Ishikawa (cell line): Measurements from ENCODE around the gene HINT3.

Experiments used
- CEBPB ChIP-seq: IDR thresholded peaks from 2 replicates; pipeline ENCODE4 v1.6.1; 2012
- CREB1 ChIP-seq: IDR thresholded peaks from 2 replicates; pipeline ENCODE4 v1.6.1; 2012; ENCODE audit warnings: low read depth
- EGR1 ChIP-seq: IDR thresholded peaks from 2 replicates; pipeline ENCODE4 v1.6.1; 2012
- EP300 ChIP-seq: IDR thresholded peaks from 2 replicates; pipeline ENCODE4 v1.6.1; 2012; ENCODE audit warnings: borderline replicate concordance
- FOXM1 ChIP-seq: IDR thresholded peaks from 2 replicates; pipeline ENCODE4 v1.6.1; 2012; ENCODE audit warnings: low read depth, borderline replicate concordance
- NFIC ChIP-seq: IDR thresholded peaks from 2 replicates; pipeline ENCODE4 v1.6.1; 2012
- RAD21 ChIP-seq: IDR thresholded peaks from 2 replicates; pipeline ENCODE4 v1.6.1; 2012; ENCODE audit warnings: low read depth
- TAF1 ChIP-seq: IDR thresholded peaks from 2 replicates; pipeline ENCODE4 v1.6.1; 2012; ENCODE audit warnings: low read depth, mild to moderate bottlenecking
- TCF12 ChIP-seq: IDR thresholded peaks from 2 replicates; pipeline ENCODE4 v1.6.1; 2012; ENCODE audit warnings: low read depth
- TEAD4 ChIP-seq: IDR thresholded peaks from 2 replicates; pipeline ENCODE4 v1.6.1; 2012
- YY1 ChIP-seq: IDR thresholded peaks from 2 replicates; pipeline ENCODE4 v1.6.1; 2012; ENCODE audit warnings: low read depth
- ZBTB7A ChIP-seq: IDR thresholded peaks from 2 replicates; pipeline ENCODE4 v1.6.1; 2012; ENCODE audit warnings: low read depth
- TF ChIP-seq, protein P1 (sequence below): IDR thresholded peaks from 2 replicates; pipeline ENCODE4 v1.6.1; 2012
- TF ChIP-seq, protein P2 (sequence below): IDR thresholded peaks from 2 replicates; pipeline ENCODE4 v1.6.1; 2012; ENCODE audit warnings: low read depth, mild to moderate bottlenecking
- TF ChIP-seq, protein P3 (sequence below): IDR thresholded peaks from 2 replicates; pipeline ENCODE4 v1.6.1; 2012

Gene HINT3

DNA sequence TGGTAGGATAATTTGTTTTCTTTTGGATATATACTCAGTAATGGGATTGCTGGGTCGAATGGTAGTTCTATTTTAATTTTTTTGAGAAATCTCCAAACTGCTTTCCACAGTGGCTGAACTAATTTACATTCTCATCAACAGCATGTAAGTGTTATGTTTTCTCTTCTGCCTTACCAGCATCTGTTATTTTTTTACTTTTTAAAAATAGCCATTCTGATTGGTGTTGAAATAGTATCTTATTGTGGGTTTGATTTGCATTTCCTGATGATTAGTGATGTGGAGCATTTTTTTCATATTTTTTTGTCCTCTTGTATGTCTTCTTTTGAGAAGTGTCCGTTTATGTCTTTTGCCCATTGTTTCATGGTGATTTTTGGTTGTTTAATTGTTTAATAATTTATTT lies 11.9 kb downstream of the HINT3 start:
- no peak for TF ChIP-seq FOXM1
- TF ChIP-seq TAF1 = no peak

DNA sequence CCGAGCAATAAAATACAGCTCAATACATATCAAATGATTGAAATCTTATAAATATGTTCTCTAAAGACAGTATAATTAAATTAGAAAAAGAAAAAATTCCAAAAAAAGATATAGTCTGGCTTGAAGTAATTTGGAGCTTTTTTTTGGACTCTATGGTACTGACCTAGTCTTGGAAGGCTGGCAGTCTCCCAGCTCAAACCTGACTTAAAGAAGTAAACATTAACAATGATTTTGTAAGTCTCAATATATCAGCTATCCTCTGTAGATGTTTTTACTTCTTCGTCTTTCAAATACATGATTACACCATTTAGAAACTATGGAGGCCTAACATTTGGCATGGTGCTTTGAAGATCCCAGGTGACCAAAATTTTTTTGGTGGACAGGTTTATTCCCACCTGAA lies 14.2 kb downstream of the HINT3 start:
- TF ChIP-seq EP300 (no peak), ZBTB7A (no peak), CREB1 (no peak), FOXM1 (no peak), RAD21 (no peak), TCF12 (no peak), CEBPB (no peak), NFIC (no peak)
- TF ChIP-seq, protein P1, sequence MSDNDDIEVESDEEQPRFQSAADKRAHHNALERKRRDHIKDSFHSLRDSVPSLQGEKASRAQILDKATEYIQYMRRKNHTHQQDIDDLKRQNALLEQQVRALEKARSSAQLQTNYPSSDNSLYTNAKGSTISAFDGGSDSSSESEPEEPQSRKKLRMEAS = no peak
- TF ChIP-seq, protein P2, sequence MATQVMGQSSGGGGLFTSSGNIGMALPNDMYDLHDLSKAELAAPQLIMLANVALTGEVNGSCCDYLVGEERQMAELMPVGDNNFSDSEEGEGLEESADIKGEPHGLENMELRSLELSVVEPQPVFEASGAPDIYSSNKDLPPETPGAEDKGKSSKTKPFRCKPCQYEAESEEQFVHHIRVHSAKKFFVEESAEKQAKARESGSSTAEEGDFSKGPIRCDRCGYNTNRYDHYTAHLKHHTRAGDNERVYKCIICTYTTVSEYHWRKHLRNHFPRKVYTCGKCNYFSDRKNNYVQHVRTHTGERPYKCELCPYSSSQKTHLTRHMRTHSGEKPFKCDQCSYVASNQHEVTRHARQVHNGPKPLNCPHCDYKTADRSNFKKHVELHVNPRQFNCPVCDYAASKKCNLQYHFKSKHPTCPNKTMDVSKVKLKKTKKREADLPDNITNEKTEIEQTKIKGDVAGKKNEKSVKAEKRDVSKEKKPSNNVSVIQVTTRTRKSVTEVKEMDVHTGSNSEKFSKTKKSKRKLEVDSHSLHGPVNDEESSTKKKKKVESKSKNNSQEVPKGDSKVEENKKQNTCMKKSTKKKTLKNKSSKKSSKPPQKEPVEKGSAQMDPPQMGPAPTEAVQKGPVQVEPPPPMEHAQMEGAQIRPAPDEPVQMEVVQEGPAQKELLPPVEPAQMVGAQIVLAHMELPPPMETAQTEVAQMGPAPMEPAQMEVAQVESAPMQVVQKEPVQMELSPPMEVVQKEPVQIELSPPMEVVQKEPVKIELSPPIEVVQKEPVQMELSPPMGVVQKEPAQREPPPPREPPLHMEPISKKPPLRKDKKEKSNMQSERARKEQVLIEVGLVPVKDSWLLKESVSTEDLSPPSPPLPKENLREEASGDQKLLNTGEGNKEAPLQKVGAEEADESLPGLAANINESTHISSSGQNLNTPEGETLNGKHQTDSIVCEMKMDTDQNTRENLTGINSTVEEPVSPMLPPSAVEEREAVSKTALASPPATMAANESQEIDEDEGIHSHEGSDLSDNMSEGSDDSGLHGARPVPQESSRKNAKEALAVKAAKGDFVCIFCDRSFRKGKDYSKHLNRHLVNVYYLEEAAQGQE = no peak
- TF ChIP-seq, protein P3, sequence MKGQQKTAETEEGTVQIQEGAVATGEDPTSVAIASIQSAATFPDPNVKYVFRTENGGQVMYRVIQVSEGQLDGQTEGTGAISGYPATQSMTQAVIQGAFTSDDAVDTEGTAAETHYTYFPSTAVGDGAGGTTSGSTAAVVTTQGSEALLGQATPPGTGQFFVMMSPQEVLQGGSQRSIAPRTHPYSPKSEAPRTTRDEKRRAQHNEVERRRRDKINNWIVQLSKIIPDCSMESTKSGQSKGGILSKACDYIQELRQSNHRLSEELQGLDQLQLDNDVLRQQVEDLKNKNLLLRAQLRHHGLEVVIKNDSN = no peak

DNA sequence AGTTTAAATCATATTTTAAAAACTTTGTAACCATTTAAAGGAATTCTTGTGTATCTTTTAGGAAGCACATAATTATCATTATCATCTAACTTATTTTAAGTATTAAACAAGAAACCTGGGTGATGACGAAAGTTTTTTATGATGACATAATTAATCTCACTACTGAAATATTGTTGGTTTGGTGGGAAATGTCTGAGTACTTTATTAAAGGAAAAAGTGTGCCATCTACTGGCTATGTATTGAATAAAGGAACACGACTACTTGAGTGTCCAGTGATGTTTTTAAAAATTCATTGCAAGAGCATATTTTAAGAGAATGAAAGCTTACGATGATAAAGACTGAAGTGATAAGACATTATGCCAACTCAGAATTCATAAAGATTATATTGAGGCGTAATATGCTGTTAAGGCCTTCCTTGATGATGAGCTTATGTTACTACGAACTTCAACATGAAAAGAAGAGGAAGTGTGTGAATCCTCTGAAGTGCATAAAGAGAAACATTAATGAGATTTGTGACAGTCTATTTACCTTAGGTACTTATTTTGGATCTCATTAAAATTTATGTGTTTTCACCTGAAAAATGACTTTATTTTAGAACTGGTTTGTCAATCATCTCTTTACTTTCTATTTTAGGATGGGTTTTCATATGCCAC lies 17.8 kb downstream of the HINT3 start:
- TF ChIP-seq RAD21 (peak; percentile 50), FOXM1 (no peak), TEAD4 (no peak)
- TF ChIP-seq, protein P3 = no peak

DNA sequence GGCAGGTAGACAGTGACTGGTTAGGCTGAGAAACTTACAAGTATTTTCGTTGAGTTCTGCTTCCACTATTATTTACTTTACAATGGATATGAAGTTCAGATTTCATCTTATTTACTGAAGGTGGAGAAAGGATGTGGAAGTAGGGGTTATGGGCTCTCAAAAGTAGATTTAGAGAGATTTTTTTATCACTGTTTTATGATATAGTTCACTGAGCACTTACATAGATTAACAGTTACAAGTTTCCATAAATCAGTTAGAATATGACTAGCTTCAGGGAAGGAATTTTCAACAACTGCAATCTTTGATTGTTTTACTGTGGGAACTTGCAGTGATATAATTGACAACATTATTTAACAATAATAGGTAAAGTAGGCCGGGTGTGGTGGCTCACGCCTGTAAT lies 22.5 kb downstream of the HINT3 start:
- no peak for TF ChIP-seq CEBPB
- no peak for TF ChIP-seq FOXM1
- no peak for TF ChIP-seq YY1
- no peak for TF ChIP-seq TEAD4
- TF ChIP-seq TCF12 = no peak
- no peak for TF ChIP-seq TAF1
- TF ChIP-seq RAD21 = no peak
- TF ChIP-seq, protein P1 = no peak
- TF ChIP-seq, protein P2 = no peak
- no peak for TF ChIP-seq ZBTB7A
- TF ChIP-seq, protein P3 = no peak
- no peak for TF ChIP-seq NFIC
- TF ChIP-seq CREB1 = no peak
- TF ChIP-seq EP300 = no peak
- no peak for TF ChIP-seq EGR1

DNA sequence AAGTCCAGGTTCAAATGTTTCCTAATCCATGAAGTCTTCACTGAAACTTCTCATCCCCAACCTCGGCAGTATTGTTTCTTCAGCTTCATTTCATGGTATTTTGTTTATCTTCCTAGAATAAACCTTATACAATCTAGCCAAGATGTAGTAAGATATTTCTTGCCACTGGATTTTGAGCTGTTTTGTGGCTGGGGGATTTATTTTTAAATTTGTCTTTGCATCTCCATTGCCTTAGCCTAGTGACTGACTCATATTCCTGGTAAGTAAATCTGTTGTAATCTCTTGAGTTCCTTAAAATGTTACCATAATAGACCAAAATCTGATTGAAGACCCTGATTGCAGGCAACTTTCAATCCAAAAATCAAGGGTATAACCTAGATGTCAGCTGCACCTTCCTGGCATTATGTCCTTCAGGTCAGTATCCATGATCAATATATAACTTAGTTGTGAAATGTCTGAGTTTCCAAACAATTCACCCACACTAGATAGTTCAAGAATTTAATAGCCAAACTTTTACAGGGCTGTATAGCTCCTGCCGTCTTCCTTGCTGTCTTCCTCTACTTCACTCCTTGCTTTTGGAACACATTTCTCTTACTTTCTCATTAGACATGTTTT lies 25.1 kb downstream of the HINT3 start:
- TF ChIP-seq, protein P1 = no peak
- TF ChIP-seq TAF1 (no peak), ZBTB7A (no peak), RAD21 (no peak), EP300 (no peak), FOXM1 (no peak), CREB1 (no peak), YY1 (no peak), EGR1 (no peak), TEAD4 (no peak), CEBPB (no peak), NFIC (no peak), TCF12 (no peak)
- TF ChIP-seq, protein P2 = no peak
- TF ChIP-seq, protein P3 = no peak
